ENCODE data around the gene ADCY6.

DNA sequence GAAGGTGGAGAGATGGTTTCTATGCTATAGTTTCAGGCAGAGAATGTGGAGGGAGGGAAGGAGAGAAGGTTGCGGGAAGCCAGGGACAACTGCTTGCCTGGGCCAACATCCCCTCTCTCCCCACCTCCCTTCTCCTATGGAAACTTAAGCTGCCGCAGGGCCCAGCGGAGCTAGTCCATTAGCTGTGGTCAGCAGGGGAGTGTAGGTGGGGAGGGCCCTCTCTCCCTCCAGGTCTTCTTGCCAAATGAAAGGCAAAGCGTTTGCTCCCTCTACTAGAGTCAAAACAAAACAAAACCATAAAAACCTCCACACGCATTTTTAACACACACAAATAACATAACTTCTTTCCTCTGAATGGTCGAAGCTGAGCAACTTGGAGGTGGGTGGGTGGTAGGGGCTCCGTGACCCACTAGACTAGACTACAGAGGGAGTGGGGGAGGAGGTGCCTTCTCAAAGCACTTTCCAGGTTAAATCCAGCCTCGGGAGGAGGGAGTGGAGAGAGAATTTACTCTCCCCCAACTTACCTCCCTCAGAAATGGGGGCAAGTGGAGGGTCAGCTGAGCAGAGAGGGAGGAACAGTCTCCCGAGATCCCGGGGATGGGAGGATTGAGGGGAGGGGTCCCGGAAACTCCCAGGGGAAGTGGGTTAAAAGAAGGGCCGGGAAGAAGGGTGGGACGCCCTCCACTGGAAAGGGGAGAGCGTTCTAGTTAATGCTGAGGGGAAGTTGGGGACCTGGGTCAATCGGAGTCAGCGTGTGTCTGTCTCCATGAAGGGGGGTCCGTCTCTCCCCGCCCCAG is 24.8 kb upstream of the ADCY6 start:
- TF ChIP-seq, protein P1, sequence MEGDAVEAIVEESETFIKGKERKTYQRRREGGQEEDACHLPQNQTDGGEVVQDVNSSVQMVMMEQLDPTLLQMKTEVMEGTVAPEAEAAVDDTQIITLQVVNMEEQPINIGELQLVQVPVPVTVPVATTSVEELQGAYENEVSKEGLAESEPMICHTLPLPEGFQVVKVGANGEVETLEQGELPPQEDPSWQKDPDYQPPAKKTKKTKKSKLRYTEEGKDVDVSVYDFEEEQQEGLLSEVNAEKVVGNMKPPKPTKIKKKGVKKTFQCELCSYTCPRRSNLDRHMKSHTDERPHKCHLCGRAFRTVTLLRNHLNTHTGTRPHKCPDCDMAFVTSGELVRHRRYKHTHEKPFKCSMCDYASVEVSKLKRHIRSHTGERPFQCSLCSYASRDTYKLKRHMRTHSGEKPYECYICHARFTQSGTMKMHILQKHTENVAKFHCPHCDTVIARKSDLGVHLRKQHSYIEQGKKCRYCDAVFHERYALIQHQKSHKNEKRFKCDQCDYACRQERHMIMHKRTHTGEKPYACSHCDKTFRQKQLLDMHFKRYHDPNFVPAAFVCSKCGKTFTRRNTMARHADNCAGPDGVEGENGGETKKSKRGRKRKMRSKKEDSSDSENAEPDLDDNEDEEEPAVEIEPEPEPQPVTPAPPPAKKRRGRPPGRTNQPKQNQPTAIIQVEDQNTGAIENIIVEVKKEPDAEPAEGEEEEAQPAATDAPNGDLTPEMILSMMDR (IDR thresholded peaks at IDR 0.05) = no peak
- no peak for TF ChIP-seq POLR2A (IDR thresholded peaks at IDR 0.05)

Data from adrenal gland (tissue), 5 donors.